Measurements from ENCODE around the gene SORL1.

GRCh38 chr11:121439759-121440158, 12.4 kb upstream of the SORL1 start:
- TF ChIP-seq EP300 (conservative IDR thresholded peaks at IDR 0.05; ENCODE audit: poor library complexity, severe bottlenecking) (no peak), RAD21 (conservative IDR thresholded peaks at IDR 0.05) (no peak), CTCF (IDR thresholded peaks at IDR 0.05; ENCODE audit: poor library complexity, severe bottlenecking) (no peak)

Data from neural cell (in vitro differentiated cells).